Neural cell (in vitro differentiated cells): ENCODE measurements around the gene ZDHHC12. TPM values are rescaled to one million over a fixed set of nuclear protein-coding genes. Genes with fewer than 3 reads are reported as not detected.
"Not testable (repeated sequence)": the region's sequence is repeated elsewhere in the genome, so short reads cannot be mapped to it uniquely, and the experiment has no call there.

Experiments
- H2AFZ ChIP-seq: fragments of 200-600, 300-800 bp; sonication (generic), shearing (Covaris generic); 2 replicates; pipeline ENCODE4 v1.6.0; 2014; ENCODE audit warnings: low read depth, mild to moderate bottlenecking, antibody characterized with exemption, low read length, moderate library complexity
- H3F3A ChIP-seq: fragments of 200-600 bp; shearing (Covaris generic); 2 replicates; pipeline ENCODE4 v1.6.1; 2016; ENCODE audit warnings: mild to moderate bottlenecking, moderate library complexity, mixed read lengths, antibody characterized with exemption, low read length; ENCODE audit not compliant: insufficient read depth, poor library complexity, severe bottlenecking
- H3K27ac ChIP-seq: fragments of 200-600, 300-800 bp; sonication (generic), shearing (Covaris generic); 2 replicates; pipeline ENCODE4 v1.5.1; 2014; ENCODE audit warnings: mild to moderate bottlenecking, low read length, moderate library complexity
- H3K27me3 ChIP-seq: fragments of 300-800, 200-600 bp; sonication (generic), shearing (Covaris generic); 2 replicates; pipeline ENCODE4 v1.6.0; 2014; ENCODE audit warnings: mild to moderate bottlenecking, low read depth, low read length, moderate library complexity; ENCODE audit not compliant: insufficient read depth
- H3K36me3 ChIP-seq: fragments of 300-800, 200-600 bp; sonication (generic), shearing (Covaris generic); 2 replicates; pipeline ENCODE4 v1.5.1; 2014; ENCODE audit warnings: mild to moderate bottlenecking, antibody characterized with exemption, low read length, moderate library complexity; ENCODE audit not compliant: insufficient read depth
- H3K4me2 ChIP-seq: fragments of 300-800, 200-600 bp; sonication (generic), shearing (Covaris generic); 2 replicates; pipeline ENCODE4 v1.6.0; 2014; ENCODE audit warnings: mild to moderate bottlenecking, low read length
- H3K4me3 ChIP-seq: fragments of 300-800, 200-600 bp; sonication (generic), shearing (Covaris generic); 2 replicates; pipeline ENCODE4 v1.5.1; 2014; ENCODE audit warnings: mild to moderate bottlenecking, low read length, moderate library complexity
- H3K79me2 ChIP-seq: fragments of 200-600 bp; shearing (Covaris generic); replicated peaks from 2 replicates; pipeline ENCODE4 v1.6.0; 2014; ENCODE audit warnings: mild to moderate bottlenecking, low read length, moderate library complexity; ENCODE audit not compliant: insufficient read depth
- H3K9ac ChIP-seq: fragments of 300-800, 200-600 bp; sonication (generic), shearing (Covaris generic); 2 replicates; pipeline ENCODE4 v1.6.1; 2016; ENCODE audit warnings: mild to moderate bottlenecking, low read length, mixed read lengths
- H3K9me2 ChIP-seq: fragments of 200-600 bp; shearing (Covaris generic); 2 replicates; pipeline ENCODE4 v1.6.1; 2016; ENCODE audit warnings: mild to moderate bottlenecking, low read length, mixed read lengths; ENCODE audit not compliant: insufficient read depth
- H3K9me3 ChIP-seq: fragments of 200-600, 300-800 bp; sonication (generic), shearing (Covaris generic); 2 replicates; pipeline ENCODE4 v1.6.1; 2016; ENCODE audit warnings: mild to moderate bottlenecking, mixed run types, low read length, moderate library complexity, mixed read lengths
- H4K20me1 ChIP-seq: fragments of 200-600 bp; shearing (Covaris generic); 2 replicates; pipeline ENCODE4 v1.6.1; 2016; ENCODE audit warnings: mild to moderate bottlenecking, mixed run types; ENCODE audit not compliant: insufficient read depth
- EP300 ChIP-seq: fragments of 450-650 bp; conservative IDR thresholded peaks from 2 replicates; pipeline ENCODE4 v1.6.1; 2014; ENCODE audit warnings: antibody characterized with exemption, mild to moderate bottlenecking, moderate library complexity; ENCODE audit not compliant: poor library complexity, severe bottlenecking
- EZH2 ChIP-seq: fragments of 200-600, 300-800 bp; shearing (Covaris generic), sonication (generic); IDR thresholded peaks from 2 replicates; pipeline ENCODE4 v1.6.1; 2014; ENCODE audit warnings: antibody characterized with exemption, low read length, borderline replicate concordance, mild to moderate bottlenecking; ENCODE audit not compliant: insufficient read depth, poor library complexity, severe bottlenecking
- MXI1 ChIP-seq: fragments of 450-650 bp; conservative IDR thresholded peaks from 2 replicates; pipeline ENCODE4 v1.6.1; 2014; ENCODE audit warnings: antibody characterized with exemption, mild to moderate bottlenecking; ENCODE audit not compliant: poor library complexity, severe bottlenecking
- POLR2AphosphoS5 ChIP-seq: IDR thresholded peaks from 2 replicates; pipeline ENCODE4 v1.6.1; 2012
- RAD21 ChIP-seq: fragments of 450-650 bp; conservative IDR thresholded peaks from 2 replicates; pipeline ENCODE4 v1.6.1; 2014; ENCODE audit warnings: antibody characterized with exemption, mild to moderate bottlenecking, moderate library complexity
- SMC3 ChIP-seq: fragments of 450-650 bp; conservative IDR thresholded peaks from 2 replicates; pipeline ENCODE4 v1.6.1; 2014; ENCODE audit warnings: antibody characterized with exemption, mild to moderate bottlenecking, moderate library complexity; ENCODE audit not compliant: poor library complexity
- TAF1 ChIP-seq: IDR thresholded peaks from 2 replicates; pipeline ENCODE4 v1.6.1; 2012; ENCODE audit warnings: low read depth
- polyA plus RNA-seq: library from polyadenylated mRNA; depleted of rRNA; stranded (reverse); fragments of >200 nt; gene quantifications from 2 replicates; pipeline ENCODE4 v1.2.3, GENCODE V29; 2014
- TF ChIP-seq, protein P1 (sequence below): fragments of 450-650 bp; IDR thresholded peaks from 2 replicates; pipeline ENCODE4 v1.5.1; 2014; ENCODE audit warnings: antibody characterized with exemption, mild to moderate bottlenecking, moderate library complexity; ENCODE audit not compliant: poor library complexity, severe bottlenecking
- TF ChIP-seq, protein P2 (sequence below): IDR thresholded peaks from 2 replicates; pipeline ENCODE4 v1.6.1; 2012; ENCODE audit warnings: borderline replicate concordance

The ZDHHC12 gene
- polyA plus RNA-seq, 1 donor from 2014 or later = 0.09 TPM

DNA sequence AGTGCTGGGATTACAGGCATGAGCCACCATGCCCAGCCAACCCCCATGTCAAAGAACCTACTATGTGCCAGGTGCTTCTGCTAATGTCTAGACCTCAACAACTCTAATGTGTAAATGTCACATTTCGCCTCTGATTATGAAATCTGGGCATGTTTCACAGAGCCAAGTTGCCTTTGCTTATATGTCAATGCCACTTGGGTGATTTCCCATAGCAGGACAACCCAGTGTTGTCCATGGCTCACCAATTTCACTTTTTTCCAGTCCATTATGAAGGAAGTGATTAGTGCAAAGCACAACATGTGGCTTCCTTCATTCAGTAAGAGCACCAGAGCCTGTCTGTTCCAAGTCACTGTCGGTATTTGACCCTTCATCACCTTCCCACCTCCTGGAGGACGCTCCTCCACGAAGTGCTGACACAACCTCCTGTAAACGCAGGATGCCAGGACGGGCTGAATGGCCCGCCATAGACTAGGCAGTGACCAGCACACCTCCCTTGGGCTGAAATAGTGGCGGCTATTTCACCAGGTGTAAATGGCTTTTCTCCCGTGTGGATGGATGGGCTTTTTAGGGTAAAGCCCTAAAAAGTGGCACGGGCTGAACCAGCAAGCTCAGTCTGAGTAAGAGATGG, 22.6 kb downstream of the ZDHHC12 start:
- H3K4me2 ChIP-seq = no peak overlapping the region
- H3F3A ChIP-seq = no peaks in the 10 kb centered on the region
- no peak overlapping the region for H3K9ac ChIP-seq
- no peaks in the 10 kb centered on the region for H3K9me2 ChIP-seq
- H4K20me1 ChIP-seq = no peaks in the 10 kb centered on the region
- H3K27me3 ChIP-seq = peaks cover 3% of the 10 kb centered on the region
- TF ChIP-seq, protein P1, sequence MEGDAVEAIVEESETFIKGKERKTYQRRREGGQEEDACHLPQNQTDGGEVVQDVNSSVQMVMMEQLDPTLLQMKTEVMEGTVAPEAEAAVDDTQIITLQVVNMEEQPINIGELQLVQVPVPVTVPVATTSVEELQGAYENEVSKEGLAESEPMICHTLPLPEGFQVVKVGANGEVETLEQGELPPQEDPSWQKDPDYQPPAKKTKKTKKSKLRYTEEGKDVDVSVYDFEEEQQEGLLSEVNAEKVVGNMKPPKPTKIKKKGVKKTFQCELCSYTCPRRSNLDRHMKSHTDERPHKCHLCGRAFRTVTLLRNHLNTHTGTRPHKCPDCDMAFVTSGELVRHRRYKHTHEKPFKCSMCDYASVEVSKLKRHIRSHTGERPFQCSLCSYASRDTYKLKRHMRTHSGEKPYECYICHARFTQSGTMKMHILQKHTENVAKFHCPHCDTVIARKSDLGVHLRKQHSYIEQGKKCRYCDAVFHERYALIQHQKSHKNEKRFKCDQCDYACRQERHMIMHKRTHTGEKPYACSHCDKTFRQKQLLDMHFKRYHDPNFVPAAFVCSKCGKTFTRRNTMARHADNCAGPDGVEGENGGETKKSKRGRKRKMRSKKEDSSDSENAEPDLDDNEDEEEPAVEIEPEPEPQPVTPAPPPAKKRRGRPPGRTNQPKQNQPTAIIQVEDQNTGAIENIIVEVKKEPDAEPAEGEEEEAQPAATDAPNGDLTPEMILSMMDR = no peak
- TF ChIP-seq TAF1 (no peak), EZH2 (no peak), EP300 (no peak), MXI1 (no peak), SMC3 (no peak), RAD21 (no peak), POLR2AphosphoS5 (no peak)
- TF ChIP-seq, protein P2, sequence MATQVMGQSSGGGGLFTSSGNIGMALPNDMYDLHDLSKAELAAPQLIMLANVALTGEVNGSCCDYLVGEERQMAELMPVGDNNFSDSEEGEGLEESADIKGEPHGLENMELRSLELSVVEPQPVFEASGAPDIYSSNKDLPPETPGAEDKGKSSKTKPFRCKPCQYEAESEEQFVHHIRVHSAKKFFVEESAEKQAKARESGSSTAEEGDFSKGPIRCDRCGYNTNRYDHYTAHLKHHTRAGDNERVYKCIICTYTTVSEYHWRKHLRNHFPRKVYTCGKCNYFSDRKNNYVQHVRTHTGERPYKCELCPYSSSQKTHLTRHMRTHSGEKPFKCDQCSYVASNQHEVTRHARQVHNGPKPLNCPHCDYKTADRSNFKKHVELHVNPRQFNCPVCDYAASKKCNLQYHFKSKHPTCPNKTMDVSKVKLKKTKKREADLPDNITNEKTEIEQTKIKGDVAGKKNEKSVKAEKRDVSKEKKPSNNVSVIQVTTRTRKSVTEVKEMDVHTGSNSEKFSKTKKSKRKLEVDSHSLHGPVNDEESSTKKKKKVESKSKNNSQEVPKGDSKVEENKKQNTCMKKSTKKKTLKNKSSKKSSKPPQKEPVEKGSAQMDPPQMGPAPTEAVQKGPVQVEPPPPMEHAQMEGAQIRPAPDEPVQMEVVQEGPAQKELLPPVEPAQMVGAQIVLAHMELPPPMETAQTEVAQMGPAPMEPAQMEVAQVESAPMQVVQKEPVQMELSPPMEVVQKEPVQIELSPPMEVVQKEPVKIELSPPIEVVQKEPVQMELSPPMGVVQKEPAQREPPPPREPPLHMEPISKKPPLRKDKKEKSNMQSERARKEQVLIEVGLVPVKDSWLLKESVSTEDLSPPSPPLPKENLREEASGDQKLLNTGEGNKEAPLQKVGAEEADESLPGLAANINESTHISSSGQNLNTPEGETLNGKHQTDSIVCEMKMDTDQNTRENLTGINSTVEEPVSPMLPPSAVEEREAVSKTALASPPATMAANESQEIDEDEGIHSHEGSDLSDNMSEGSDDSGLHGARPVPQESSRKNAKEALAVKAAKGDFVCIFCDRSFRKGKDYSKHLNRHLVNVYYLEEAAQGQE = no peak
- no peaks in the 10 kb centered on the region for H3K79me2 ChIP-seq
- H3K9me3 ChIP-seq = no peaks in the 10 kb centered on the region
- no peaks in the 10 kb centered on the region for H3K36me3 ChIP-seq
- no peak overlapping the region for H3K27ac ChIP-seq
- H3K4me3 ChIP-seq = no peak overlapping the region
- H2AFZ ChIP-seq = no peak overlapping the region

DNA sequence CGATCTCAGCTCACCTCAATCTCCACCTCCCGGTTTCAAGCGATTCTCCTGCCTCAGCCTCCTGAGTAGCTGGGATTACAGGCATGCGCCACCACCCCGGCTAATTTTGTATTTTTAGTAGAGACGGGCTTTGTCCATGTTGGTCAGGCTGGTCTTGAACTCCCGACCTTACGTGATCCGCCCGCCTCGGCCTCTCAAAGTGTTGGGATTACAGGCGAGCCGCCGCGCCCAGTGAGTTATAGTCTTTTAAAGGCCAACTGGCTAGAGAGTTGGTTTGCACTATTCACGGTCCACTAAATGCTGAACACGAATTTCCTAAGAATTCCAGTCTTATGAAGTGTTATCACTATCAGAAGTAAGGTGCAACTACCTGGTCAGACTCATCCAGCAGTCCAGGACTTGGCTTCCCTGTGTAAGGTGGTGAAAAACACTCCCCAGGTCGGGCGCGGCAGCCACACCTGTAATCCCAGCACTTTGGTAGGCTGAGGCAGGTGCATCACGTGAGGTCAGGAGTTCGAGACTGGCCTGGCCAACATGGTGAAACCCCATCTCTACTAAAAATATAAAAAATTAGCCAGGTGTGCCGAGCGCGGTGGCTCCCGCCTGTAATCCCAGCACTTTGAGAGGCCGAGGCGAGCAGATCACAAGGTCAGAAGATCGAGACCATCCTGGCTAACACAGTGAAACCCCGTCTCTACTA, 24.7 kb downstream of the ZDHHC12 start:
- not testable (repeated sequence) for H3K9me2 ChIP-seq, H3K4me3 ChIP-seq, H3K4me2 ChIP-seq, H3K27ac ChIP-seq, H3K36me3 ChIP-seq, H3K27me3 ChIP-seq, H2AFZ ChIP-seq, H3K9ac ChIP-seq, H4K20me1 ChIP-seq, H3F3A ChIP-seq, H3K9me3 ChIP-seq, H3K79me2 ChIP-seq
